Adrenal gland (tissue), 12 donors: ENCODE results near the gene GNAQ. TPM values are rescaled to one million over a fixed set of nuclear protein-coding genes. Genes with fewer than 3 reads are reported as not detected.

Experiments used
- DNase-seq, 7 donors: peaks; one replicate each; pipeline ENCODE4 v3.0.0-alpha.2; 2019 to 2020
- H3K27ac ChIP-seq, 5 donors: fragments of 200-600 bp; sonication (generic) in 4 of 5; 1 replicate in 3 of 5; 2 replicates in 2 of 5; pipeline versions ENCODE4 v1.5.1 to v1.8.0; 2016 to 2020; ENCODE audit warnings: mild to moderate bottlenecking in 1 of 5
- H3K27me3 ChIP-seq: fragments of 200-600 bp; 2 replicates; pipeline ENCODE4 v1.8.0; 2021
- H3K36me3 ChIP-seq, 2 donors: fragments of 200-600 bp; replicated peaks in 1 of 2; 1 replicate in 1 of 2; 2 replicates in 1 of 2; pipeline versions ENCODE4 v1.5.1 to v1.8.0; 2018 to 2022
- H3K4me1 ChIP-seq, 2 donors: fragments of 200-600 bp; replicated peaks in 1 of 2; 1 replicate in 1 of 2; 2 replicates in 1 of 2; pipeline versions ENCODE4 v1.5.1 to v1.8.0; 2018 to 2021
- H3K4me3 ChIP-seq, 4 donors: fragments of 200-600 bp; sonication (generic) in 3 of 4; one replicate each; pipeline ENCODE4 v1.5.1; 2016 to 2018
- H3K9me3 ChIP-seq, 3 donors: fragments of 200-600 bp; sonication (generic) in 1 of 3; replicated peaks in 1 of 3; 1 replicate in 2 of 3; 2 replicates in 1 of 3; pipeline versions ENCODE4 v1.5.1 to v1.8.0; 2016 to 2021
- CTCF ChIP-seq, 6 experiments: fragments of 450-650 bp in 4 of 6; fragments of 200-600 bp in 2 of 6; sonication (generic) in 1 of 6; IDR thresholded peaks; 1 replicate in 5 of 6; 2 replicates in 1 of 6; pipeline versions ENCODE4 v1.5.1 to v1.8.0; 2016 to 2021; ENCODE audit warnings: antibody characterized with exemption in 6 of 6, mild to moderate bottlenecking in 2 of 6, moderate library complexity in 1 of 6
- POLR2A ChIP-seq, 2 donors: fragments of 450-650 bp; IDR thresholded peaks; one replicate each; pipeline ENCODE4 v1.6.1; 2017; ENCODE audit warnings: antibody characterized with exemption in 2 of 2, mild to moderate bottlenecking in 2 of 2, moderate library complexity in 1 of 2
- WGBS, 4 donors: extraction: QIAGEN DNeasy Blood & Tissue Kit in 2 of 4; methylation state at CpG; one replicate each; pipeline versions ENCODE4 v1.1.5 to v1.1.7; 2013 to 2017; 5-methylcytosine and 5-hydroxymethylcytosine counted together
- intact Hi-C, 2 donors: fragments of 100-400 bp; cut with DNase I; formaldehyde crosslinking; loops; one replicate each; pipeline versions ENCODE4 v1.14.1 to v1.15.0; 2022 to 2023
- polyA plus RNA-seq, 3 donors: library from polyadenylated mRNA; stranded (reverse); fragments of 200-250 nt in 2 of 3; fragments of 350-450 nt in 1 of 3; fragmentation: Illumina TruSeq in 1 of 3; extraction: RNeasy Lipid Tissue Mini Kit (QIAGEN cat#74804) in 1 of 3; gene quantifications; one replicate each; pipeline ENCODE4 v1.2.3, GENCODE V29; 2013 to 2014
- total RNA-seq, 9 donors: library from RNA; depleted of rRNA in 4 of 9; stranded (reverse); fragments of >200 nt in 4 of 9; fragments of 120-200 nt in 1 of 9; fragmentation: NEBNext Ultra II Directional in 1 of 9; extraction: Animal tissue kit (Norgen Biotek cat#: 25700) in 1 of 9; gene quantifications; one replicate each; pipeline versions ENCODE4 v1.1.0 to v1.2.4, GENCODE V29; 2013 to 2023
- donor health status: healthy with polysubstance abuse.
- donor health status: Bipolar disorder and iron deficiency.
- donor health status: DM: yes; HTN: yes; CAD: no.
- donor health status: DM: no; HTN: no; CAD: no.
- donor health status: DM: no; HTN: no; CAD: no.
- donor health status: DM: yes; HTN: yes; CAD: no.

Gene GNAQ
- total and polyA plus RNA-seq, 12 donors: 15.8 to 71.7 (median 45.1) TPM

GRCh38 chr9:77935974-77936373 is 95.6 kb downstream of the GNAQ start:
- peak overlapping the region in 2 of 5 donors; percentile 11 to 20 for H3K27ac ChIP-seq
- TF ChIP-seq CTCF (IDR thresholded peaks at IDR 0.05) (no peak), POLR2A (IDR thresholded peaks at IDR 0.05) (no peak)
- H3K4me1 ChIP-seq: peaks cover 19 to 40% of the 10 kb centered on the region in 2 donors
- no peaks in the 10 kb centered on the region for H3K36me3 ChIP-seq
- H3K27me3 ChIP-seq: no peaks in the 10 kb centered on the region
- no peak overlapping the region for H3K4me3 ChIP-seq
- WGBS, 4 donors: 50 to 84% (median 62%) methylated on average over 3 of the region's 3 CpGs
- no peaks in the 10 kb centered on the region for H3K9me3 ChIP-seq
- intact Hi-C loops: no loop called here
- DNase-seq: no peak

- DNase-seq: no peak
- no peaks in the 10 kb centered on the region for H3K27me3 ChIP-seq
- 84 to 98% (median 85%) methylated on average over 3 of the region's 3 CpGs for WGBS, 4 donors
- no peaks in the 10 kb centered on the region for H3K36me3 ChIP-seq
- H3K4me1 ChIP-seq: peaks cover 19 to 40% of the 10 kb centered on the region in 2 donors
- no peak overlapping the region for H3K4me3 ChIP-seq
- intact Hi-C loops: no loop called here
- TF ChIP-seq POLR2A (IDR thresholded peaks at IDR 0.05) (no peak), CTCF (IDR thresholded peaks at IDR 0.05) (no peak)
- H3K9me3 ChIP-seq: no peaks in the 10 kb centered on the region
- peak overlapping the region in 2 of 5 donors; percentile 11 to 39 for H3K27ac ChIP-seq
These were observed 96.4 kb downstream of the GNAQ start for GRCh38 chr9:77935211-77935610.

GRCh38 chr9:77933976-77934375 is 97.6 kb downstream of the GNAQ start:
- H3K9me3 ChIP-seq: no peaks in the 10 kb centered on the region
- H3K36me3 ChIP-seq: no peaks in the 10 kb centered on the region
- H3K27ac ChIP-seq: no peak overlapping the region
- DNase-seq: no peak
- H3K4me1 ChIP-seq: peaks cover 14 to 30% of the 10 kb centered on the region in 2 donors
- no peaks in the 10 kb centered on the region for H3K27me3 ChIP-seq
- H3K4me3 ChIP-seq: no peak overlapping the region
- 91 to 96% (median 93%) methylated on average over 8 of the region's 8 CpGs for WGBS, 4 donors
- TF ChIP-seq CTCF (IDR thresholded peaks at IDR 0.05): no peak
- no peak for TF ChIP-seq POLR2A (IDR thresholded peaks at IDR 0.05)
- intact Hi-C loops: no loop called here

- TF ChIP-seq CTCF (IDR thresholded peaks at IDR 0.05): no peak
- TF ChIP-seq POLR2A (IDR thresholded peaks at IDR 0.05): no peak
- Histone ChIP-seq H3K27ac (peak overlapping the region in 2 of 5 donors; percentile 37 to 65), H3K9me3 (no peaks in the 10 kb centered on the region), H3K27me3 (no peaks in the 10 kb centered on the region), H3K4me1 (peaks cover 12 to 26% of the 10 kb centered on the region in 2 donors), H3K4me3 (no peak overlapping the region), H3K36me3 (no peaks in the 10 kb centered on the region)
- peak; percentile 33 to 69 (median 65) for DNase-seq
- 36 to 66% (median 45%) methylated on average over 7 of the region's 7 CpGs for WGBS, 4 donors
- intact Hi-C loops: no loop called here
These were observed 98.6 kb downstream of the GNAQ start for GRCh38 chr9:77933019-77933418.
